GM21367 (cell line): ENCODE results near the gene RGS19.

ENCODE experiments used
- ATAC-seq: cut with Tn5 transposase; IDR thresholded peaks from one replicate; pipeline ENCODE4 v1.9.1; 2021; ENCODE audit not compliant: unreplicated experiment

The RGS19 gene

GRCh38 chr20:64037199-64037497 is 42.2 kb downstream of the RGS19 start:
- ATAC-seq: no peak

- ATAC-seq: no peak
Measured at GRCh38 chr20:64036346-64037198, 42.7 kb downstream of the RGS19 start.

GRCh38 chr20:64035933-64036345 is 43.4 kb downstream of the RGS19 start, which contains the start of gene C20orf204:
TSS of gene C20orf204 (plus strand) at chr20:64036182. CDS start at chr20:64036324, 142 bp downstream.
- no peak for ATAC-seq

- ATAC-seq: no peak
Measured at GRCh38 chr20:64035066-64035932, 44.0 kb downstream of the RGS19 start.

- ATAC-seq: no peak
Measured at GRCh38 chr20:64033981-64034493, 45.3 kb downstream of the RGS19 start.

GRCh38 chr20:64032706-64033624 is 46.4 kb downstream of the RGS19 start:
- ATAC-seq: no peak

- ATAC-seq: no peak
Measured at GRCh38 chr20:64031822-64032314, 47.5 kb downstream of the RGS19 start.

- ATAC-seq: no peak
Measured at GRCh38 chr20:64030371-64031134, 48.8 kb downstream of the RGS19 start.

GRCh38 chr20:64029293-64030117 is 49.8 kb downstream of the RGS19 start:
- ATAC-seq: no peak

GRCh38 chr20:64027981-64028685 is 51.2 kb downstream of the RGS19 start:
- no peak for ATAC-seq

GRCh38 chr20:64025826-64026412 is 53.4 kb downstream of the RGS19 start:
- no peak for ATAC-seq

- no peak for ATAC-seq
Measured at GRCh38 chr20:64025101-64025825, 54.1 kb downstream of the RGS19 start.

- ATAC-seq: no peak
Measured at GRCh38 chr20:64024141-64024990, 55.0 kb downstream of the RGS19 start.

GRCh38 chr20:64023361-64024140 is 55.8 kb downstream of the RGS19 start:
- no peak for ATAC-seq
